GM12875 (cell line): ENCODE data around the gene ZBTB5.

Source experiments
- H3K4me3 ChIP-seq: one replicate; pipeline ENCODE4 v1.5.1; 2011; ENCODE audit warnings: low read depth, low read length, control low read depth
- CTCF ChIP-seq: IDR thresholded peaks from 2 replicates; pipeline ENCODE4 v1.5.1; 2011; ENCODE audit warnings: low read depth, mild to moderate bottlenecking, control low read depth, inconsistent platforms, low read length, moderate library complexity, borderline replicate concordance; ENCODE audit not compliant: insufficient read depth

The ZBTB5 gene

GRCh38 chr9:37508834-37509206 is 43.6 kb upstream of the ZBTB5 start:
- TF ChIP-seq CTCF = no peak
- H3K4me3 ChIP-seq = no peak overlapping the region

GRCh38 chr9:37508135-37508833 is 43.0 kb upstream of the ZBTB5 start:
- H3K4me3 ChIP-seq = no peak overlapping the region
- no peak for TF ChIP-seq CTCF

DNA sequence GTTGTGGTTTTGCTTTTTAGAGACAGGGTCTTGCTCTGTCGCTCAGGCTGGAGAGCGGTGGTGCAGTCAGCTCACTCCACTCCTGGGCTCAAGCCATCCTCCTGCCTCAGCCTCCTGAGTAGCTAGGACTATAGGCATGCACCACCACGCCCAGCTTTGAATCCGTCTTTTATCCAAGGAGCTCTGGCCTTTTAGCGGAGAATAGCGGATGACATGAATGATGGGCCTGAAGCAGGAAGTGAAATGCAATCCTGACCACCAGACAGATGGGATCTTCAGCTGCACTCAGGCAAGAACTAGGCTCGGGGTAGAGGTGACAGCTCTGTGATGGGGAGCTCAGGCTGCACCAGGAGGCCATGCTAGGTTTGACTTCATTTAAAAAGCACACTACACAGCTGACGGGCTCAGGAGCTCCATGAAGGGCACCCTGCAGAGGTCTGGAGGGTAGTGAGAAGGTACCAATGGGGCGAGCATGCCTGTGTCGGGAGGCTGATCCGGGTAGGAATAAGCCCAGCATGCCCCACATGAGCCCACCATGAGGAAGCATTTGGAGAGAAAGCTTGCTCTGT is 42.4 kb upstream of the ZBTB5 start:
- H3K4me3 ChIP-seq = no peak overlapping the region
- no peak for TF ChIP-seq CTCF

DNA sequence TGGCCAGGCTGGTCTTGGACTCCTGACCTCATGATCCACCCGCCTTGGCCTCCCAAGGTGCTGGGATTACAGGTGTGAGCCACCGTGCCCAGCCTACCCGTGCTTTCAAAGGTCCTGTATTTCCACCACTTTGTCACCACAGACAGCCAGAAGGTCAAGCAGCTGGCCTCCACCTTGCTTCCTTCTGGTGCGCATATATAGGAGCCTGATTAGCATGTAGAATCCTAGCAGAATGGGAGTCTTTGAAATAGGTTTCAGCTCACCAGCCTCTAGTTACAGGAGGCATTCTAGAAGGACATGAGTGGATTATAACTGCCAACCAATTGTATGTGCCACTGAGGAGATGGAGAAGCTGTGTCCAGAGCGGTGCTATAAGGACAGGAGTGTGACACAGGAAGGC is 39.4 kb upstream of the ZBTB5 start:
- TF ChIP-seq CTCF = no peak
- H3K4me3 ChIP-seq = no peak overlapping the region

DNA sequence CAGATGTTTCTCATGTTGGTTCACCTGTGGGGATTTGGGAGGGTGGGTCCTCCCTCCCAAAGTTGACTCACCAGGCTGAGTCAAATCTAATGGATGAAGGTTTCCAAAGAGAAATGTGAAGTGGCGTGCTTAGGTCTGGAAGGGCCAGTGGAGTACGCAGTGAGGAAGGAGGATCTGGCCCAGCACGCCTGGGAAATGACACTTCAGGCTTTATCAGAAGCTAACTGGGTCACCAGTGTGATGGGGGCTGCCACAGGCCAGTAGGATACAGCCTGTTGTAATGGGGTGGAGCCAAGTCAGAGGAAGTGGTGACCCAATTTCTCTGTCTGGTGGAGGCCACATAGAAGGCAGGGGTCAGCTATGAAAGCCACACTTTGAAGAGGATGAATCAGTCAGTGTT is 38.5 kb upstream of the ZBTB5 start:
- no peak for TF ChIP-seq CTCF
- H3K4me3 ChIP-seq = no peak overlapping the region

GRCh38 chr9:37501957-37502596 is 36.8 kb upstream of the ZBTB5 start:
- TF ChIP-seq CTCF = no peak
- no peak overlapping the region for H3K4me3 ChIP-seq

GRCh38 chr9:37499297-37499696 is 34.0 kb upstream of the ZBTB5 start:
- no peak for TF ChIP-seq CTCF

More at GRCh38 chr9:37499297-37499696, 34.0 kb upstream of the ZBTB5 start:
- no peak overlapping the region for H3K4me3 ChIP-seq
